Measurements from ENCODE around the gene GPR183.

Gene GPR183

GRCh38 chr13:99256283-99256682 is 50.9 kb downstream of the GPR183 start:
- no peaks in the 10 kb centered on the region for H3K9me3 ChIP-seq (ENCODE audit: control insufficient read depth, insufficient read depth, low read depth, low read length)
- TF ChIP-seq ZNF391 (tag by site-specific recombination; IDR thresholded peaks at IDR 0.05; ENCODE audit: borderline replicate concordance, low read depth) (no peak), ZNF792 (tag by site-specific recombination; IDR thresholded peaks at IDR 0.05) (no peak), ZNF76 (tag by site-specific recombination; IDR thresholded peaks at IDR 0.05; ENCODE audit: borderline replicate concordance, low read depth) (no peak), ZBTB20 (tag by site-specific recombination; IDR thresholded peaks at IDR 0.05) (no peak)
- no peak overlapping the region for H3K27ac ChIP-seq (ENCODE audit: extremely low read depth, low read depth, low read length)
- H3K4me3 ChIP-seq (ENCODE audit: low read depth, low read length), result no peak overlapping the region
- H3K4me1 ChIP-seq (ENCODE audit: control insufficient read depth, insufficient read depth, low read length), result no peaks in the 10 kb centered on the region
- POLR2A ChIA-PET, result interaction anchor here (1.1 kb wide), 1 partner anchor 65 kb away, joined by 3 read pairs; no protein-coding TSS in a partner anchor
- H3K36me3 ChIP-seq (ENCODE audit: control insufficient read depth in 2 of 2, insufficient read depth in 1 of 2, low read length in 2 of 2), result peaks cover 0 to 11% of the 10 kb centered on the region in 2 experiments; a peak in 1 of 3 replicates
- CTCF ChIA-PET, result interaction anchor here (0.8 to 2.0 kb wide), 7 partner anchors 8 to 190 kb away, joined by 3 to 9 read pairs (median 4); no protein-coding TSS in a partner anchor

GRCh38 chr13:99255271-99255670 is 51.9 kb downstream of the GPR183 start:
- Histone ChIP-seq H3K27ac (ENCODE audit: extremely low read depth, low read depth, low read length) (no peak overlapping the region), H3K36me3 (ENCODE audit: control insufficient read depth in 2 of 2, insufficient read depth in 1 of 2, low read length in 2 of 2) (peaks cover 0 to 11% of the 10 kb centered on the region in 2 experiments; a peak in 1 of 3 replicates), H3K4me3 (ENCODE audit: low read depth, low read length) (no peak overlapping the region), H3K4me1 (ENCODE audit: control insufficient read depth, insufficient read depth, low read length) (no peaks in the 10 kb centered on the region), H3K9me3 (ENCODE audit: control insufficient read depth, insufficient read depth, low read depth, low read length) (no peaks in the 10 kb centered on the region)
- CTCF ChIA-PET, result interaction anchor here (0.8 to 2.0 kb wide), 7 partner anchors 11 to 416 kb away, joined by 3 to 9 read pairs (median 4); no protein-coding TSS in a partner anchor
- POLR2A ChIA-PET, result interaction anchor here (1.1 kb wide), 1 partner anchor 64 kb away, joined by 3 read pairs; no protein-coding TSS in a partner anchor
- TF ChIP-seq ZNF623 (tag by site-specific recombination; IDR thresholded peaks at IDR 0.05) (no peak), ZNF664 (tag by site-specific recombination; IDR thresholded peaks at IDR 0.05) (no peak), BCL6B (tag by site-specific recombination; IDR thresholded peaks at IDR 0.05) (no peak), PRDM4 (tag by site-specific recombination; IDR thresholded peaks at IDR 0.05) (no peak), ZNF776 (tag by site-specific recombination; IDR thresholded peaks at IDR 0.05; ENCODE audit: borderline replicate concordance) (no peak), ZNF140 (tag by site-specific recombination; IDR thresholded peaks at IDR 0.05) (no peak), ZSCAN5A (tag by site-specific recombination; IDR thresholded peaks at IDR 0.05) (no peak), ZNF521 (tag by site-specific recombination; IDR thresholded peaks at IDR 0.05) (no peak), OVOL3 (tag by site-specific recombination; IDR thresholded peaks at IDR 0.05) (no peak), ZNF426 (tag by site-specific recombination; IDR thresholded peaks at IDR 0.05) (no peak), WT1 (tag by site-specific recombination; IDR thresholded peaks at IDR 0.05) (no peak)

- Histone ChIP-seq H3K36me3 (ENCODE audit: control insufficient read depth in 2 of 2, insufficient read depth in 1 of 2, low read length in 2 of 2) (peaks cover 0 to 7% of the 10 kb centered on the region in 2 experiments; a peak in 1 of 3 replicates), H3K27ac (ENCODE audit: extremely low read depth, low read depth, low read length) (no peak overlapping the region), H3K9me3 (ENCODE audit: control insufficient read depth, insufficient read depth, low read depth, low read length) (no peaks in the 10 kb centered on the region), H3K4me1 (ENCODE audit: control insufficient read depth, insufficient read depth, low read length) (no peaks in the 10 kb centered on the region), H3K4me3 (ENCODE audit: low read depth, low read length) (no peak overlapping the region)
- ChIA-PET CTCF (interaction anchor here (0.9 to 2.0 kb wide), 5 partner anchors 11 to 415 kb away, joined by 3 to 9 read pairs (median 4); no protein-coding TSS in a partner anchor), POLR2A (no interaction called here)
- TF ChIP-seq ZNF645 (tag by site-specific recombination; IDR thresholded peaks at IDR 0.05) (no peak), ZNF521 (tag by site-specific recombination; IDR thresholded peaks at IDR 0.05) (no peak), ZNF792 (tag by site-specific recombination; IDR thresholded peaks at IDR 0.05) (no peak), PBX3 (CRISPR knock-in tag; IDR thresholded peaks at IDR 0.05) (no peak), ZNF48 (tag by site-specific recombination; IDR thresholded peaks at IDR 0.05) (no peak), ZNF571 (tag by site-specific recombination; IDR thresholded peaks at IDR 0.05) (no peak), ZNF558 (tag by site-specific recombination; IDR thresholded peaks at IDR 0.05) (no peak), ZNF610 (tag by site-specific recombination; IDR thresholded peaks at IDR 0.05; ENCODE audit: borderline replicate concordance) (no peak), ZNF155 (tag by site-specific recombination; IDR thresholded peaks at IDR 0.05) (no peak), ZNF350 (tag by site-specific recombination; IDR thresholded peaks at IDR 0.05) (no peak), ZNF132 (tag by site-specific recombination; IDR thresholded peaks at IDR 0.05; ENCODE audit: borderline replicate concordance) (no peak), ZNF394 (tag by site-specific recombination; IDR thresholded peaks at IDR 0.05; ENCODE audit: borderline replicate concordance) (no peak)
Observed at GRCh38 chr13:99254830-99255229, 52.4 kb downstream of the GPR183 start.
